HG02884 (cell line): Measurements from ENCODE around the gene CD82.
"Not testable (repeated sequence)": the region's sequence is repeated elsewhere in the genome, so short reads cannot be mapped to it uniquely, and the experiment has no call there.

Experiments used
- ATAC-seq: cut with Tn5 transposase; IDR thresholded peaks from one replicate; pipeline ENCODE4 v1.9.1; 2021; ENCODE audit warnings: mild to moderate bottlenecking, moderate library complexity; ENCODE audit not compliant: unreplicated experiment

The CD82 gene

DNA sequence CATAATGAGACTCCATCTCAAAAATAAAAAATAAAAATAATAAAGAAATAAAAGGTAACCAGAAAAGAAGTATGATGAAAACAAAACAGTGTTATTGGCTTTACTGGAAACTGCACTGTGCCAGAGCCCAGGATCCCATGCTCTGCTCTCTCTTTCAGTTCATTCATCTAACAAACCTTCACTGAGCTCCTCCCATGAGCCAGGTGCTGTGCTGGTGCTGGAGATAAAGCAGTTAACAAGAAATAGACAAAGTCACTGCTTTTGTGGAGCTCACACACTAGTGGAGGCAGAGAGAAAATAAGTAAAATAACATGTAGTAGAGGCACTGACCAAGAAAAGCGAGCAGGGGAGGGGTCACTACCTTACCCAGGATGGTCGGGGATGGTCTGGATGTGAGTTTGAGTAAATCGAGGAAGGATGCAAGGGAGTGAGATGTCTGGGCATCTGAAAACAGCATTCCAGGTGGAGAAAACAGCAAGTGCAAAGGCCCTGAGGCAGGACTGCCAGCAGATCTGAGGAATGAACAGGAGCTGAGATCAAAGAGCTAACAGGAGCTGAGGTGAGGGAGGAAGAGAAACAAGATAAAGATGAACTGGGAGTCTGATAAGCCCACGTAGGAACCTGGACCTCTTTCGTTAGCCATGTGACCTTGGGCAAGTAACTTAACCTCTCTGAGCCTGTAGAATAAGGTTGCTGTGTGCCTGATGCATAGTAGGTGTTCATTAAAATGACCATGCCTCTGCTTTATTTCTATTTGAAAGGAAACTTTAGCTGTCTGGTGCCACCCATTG lies 31.3 kb upstream of the CD82 start:
- ATAC-seq: no peak

DNA sequence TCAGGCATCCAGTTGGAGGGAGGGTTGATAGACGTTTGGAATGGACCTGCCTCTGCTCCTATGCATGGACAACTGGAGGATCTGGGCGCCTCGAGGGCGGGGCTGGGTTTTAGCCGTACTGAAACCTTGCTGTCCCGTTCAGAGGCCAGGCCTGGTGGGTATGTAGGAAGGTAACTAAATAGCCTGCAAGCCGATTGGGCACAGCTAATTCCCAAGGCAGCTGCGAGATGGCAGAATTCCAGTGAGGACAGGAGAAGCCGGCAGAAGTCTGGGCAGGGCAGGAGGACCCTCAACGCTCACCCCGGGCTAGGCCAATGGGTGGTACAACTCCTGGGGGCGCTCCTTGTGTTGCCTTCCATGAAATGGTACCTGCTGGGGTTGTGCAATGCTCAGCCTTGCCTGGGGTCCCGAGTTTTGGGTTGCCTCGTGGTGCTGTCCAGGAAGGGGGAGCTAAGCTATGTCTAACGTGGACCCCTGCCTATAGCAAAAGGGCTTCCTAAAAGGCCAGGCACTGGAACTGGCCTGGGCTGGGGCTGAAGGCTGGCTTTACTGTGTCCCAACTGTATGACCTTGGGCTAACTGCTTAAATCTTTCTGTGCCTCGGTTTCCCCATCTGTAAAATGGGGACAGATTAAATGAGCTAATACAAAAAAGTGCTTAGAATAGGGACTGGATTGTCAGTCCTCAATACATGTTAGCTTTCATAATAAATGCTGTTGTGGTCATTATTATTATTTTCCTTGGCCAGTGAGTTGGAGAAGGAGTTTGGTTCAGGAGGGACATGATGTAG lies 30.1 kb upstream of the CD82 start:
- ATAC-seq: no peak

DNA sequence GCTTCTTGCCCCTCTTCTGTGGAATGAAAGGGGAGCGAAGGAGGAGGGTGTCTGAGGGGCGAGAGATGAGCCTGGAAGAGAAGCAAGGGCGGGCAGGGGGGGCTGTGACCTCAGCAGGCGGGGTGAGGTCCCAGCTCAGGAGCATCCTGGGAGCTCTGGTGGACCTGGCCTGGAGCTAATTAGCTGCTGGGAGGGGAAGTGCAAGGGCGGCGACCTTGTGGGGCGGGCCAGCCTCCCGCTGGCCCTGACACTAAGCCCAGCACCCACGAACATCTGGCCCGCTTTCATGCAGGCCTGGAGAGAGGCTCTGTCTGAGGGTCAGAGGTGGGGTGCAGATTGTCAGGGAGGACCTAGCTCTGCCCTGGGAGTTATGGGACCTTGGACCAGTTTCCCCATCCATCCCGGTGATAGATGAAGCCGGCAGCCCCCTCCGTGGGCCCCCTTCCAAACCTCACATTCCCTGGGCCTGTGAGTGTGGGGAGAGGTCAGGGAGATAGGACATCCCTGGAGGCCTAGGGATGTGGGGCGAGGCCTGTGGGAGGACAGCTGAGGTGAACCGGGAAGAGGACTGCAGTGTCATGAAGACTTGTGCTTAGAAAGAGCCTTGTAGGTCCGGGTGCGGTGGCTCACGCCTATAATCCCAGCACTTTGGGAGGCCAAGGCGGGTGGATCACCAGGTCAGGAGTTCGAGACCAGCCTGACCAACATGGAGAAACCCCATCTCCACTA lies 28.5 kb upstream of the CD82 start:
- no peak for ATAC-seq

DNA sequence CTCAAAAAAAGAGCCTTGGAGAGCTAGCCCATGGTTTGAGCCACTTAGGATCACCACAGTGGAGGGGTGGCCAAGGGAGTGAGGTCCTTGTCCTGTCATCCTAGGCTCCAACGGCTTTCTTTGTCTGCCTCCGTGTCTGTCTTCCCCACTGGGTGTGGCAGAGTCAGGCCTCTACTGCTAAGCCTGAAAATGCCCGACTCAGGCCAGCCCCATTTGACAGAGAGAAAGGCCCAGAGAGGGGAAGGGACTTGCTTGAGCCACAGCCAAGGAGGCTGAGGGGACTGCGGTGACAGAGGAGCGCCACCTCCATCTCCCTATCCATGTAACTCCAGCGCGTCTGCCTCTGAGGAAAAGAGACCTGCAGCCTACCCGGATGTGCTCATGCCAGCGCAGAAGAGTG lies 27.8 kb upstream of the CD82 start:
- ATAC-seq: no peak

DNA sequence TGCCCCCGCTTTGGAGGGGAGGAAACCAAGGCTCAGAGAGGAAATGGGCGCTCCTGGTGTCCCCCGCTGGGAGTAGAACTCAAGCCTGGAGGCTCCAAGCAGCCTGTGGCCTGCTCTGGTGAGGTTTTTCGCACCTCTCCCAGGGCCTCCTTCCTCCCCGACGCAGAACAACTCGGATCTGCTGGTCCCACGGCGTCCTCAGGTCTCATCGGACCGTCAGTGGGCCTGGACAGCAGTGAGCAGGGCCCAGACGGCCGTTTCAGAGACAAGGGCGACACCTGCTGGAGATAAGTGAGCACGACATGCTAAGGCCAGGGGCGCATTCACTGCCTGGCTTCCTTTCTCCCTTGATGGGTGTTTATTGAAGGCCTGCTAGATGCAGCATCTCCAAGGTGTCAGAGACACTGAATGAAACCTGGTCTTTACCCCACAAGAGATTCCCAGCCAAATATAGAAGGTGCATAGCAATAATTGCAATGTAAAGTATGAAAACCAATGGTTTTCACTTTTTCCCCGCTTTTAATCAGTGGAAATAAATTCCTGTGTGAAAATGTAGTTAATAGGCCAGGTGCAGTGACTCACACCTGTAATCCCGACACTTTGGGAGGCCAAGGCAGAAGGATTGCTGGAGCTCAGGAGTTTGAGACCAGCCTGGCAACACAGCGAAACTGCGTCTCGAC lies 26.9 kb upstream of the CD82 start:
- ATAC-seq: no peak

DNA sequence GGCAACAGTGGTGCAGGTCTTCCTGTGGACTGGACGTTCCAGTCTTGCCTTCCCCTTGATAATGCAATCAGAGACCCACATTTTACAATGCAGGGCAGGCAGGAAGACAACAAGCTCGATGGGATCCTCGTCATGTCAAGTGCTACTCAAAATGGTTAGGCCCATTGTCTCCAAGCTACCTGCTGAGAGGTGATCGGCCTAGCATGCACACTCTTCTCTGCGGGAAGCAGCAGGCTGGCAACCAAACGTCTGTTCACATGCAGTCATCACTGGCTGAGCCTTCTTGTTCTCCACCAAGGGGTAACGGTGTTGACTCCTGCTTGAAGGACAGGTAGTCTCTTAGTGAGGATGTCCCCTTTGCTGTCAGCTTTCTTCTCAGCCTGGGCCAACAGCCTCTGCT lies 25.5 kb upstream of the CD82 start:
- no peak for ATAC-seq

DNA sequence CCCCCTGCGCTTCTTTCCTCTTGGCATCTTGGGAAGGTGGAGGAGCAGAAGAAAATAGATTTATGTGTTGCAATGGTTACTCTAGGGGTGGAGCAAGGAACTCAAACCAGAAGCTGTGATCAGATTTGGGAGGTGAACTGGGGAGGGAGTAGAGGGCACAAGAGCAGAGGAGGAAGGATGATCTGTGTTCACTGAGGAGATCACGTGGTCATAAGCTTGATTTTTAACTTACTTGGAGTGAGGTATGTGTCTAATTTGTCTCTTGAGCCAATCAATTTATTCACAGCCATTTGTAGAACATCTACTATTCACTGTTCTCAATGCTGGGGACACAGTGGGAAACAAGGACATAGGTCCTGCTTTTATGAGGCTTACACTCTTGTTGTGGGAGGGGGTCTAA lies 24.8 kb upstream of the CD82 start:
- ATAC-seq: no peak

DNA sequence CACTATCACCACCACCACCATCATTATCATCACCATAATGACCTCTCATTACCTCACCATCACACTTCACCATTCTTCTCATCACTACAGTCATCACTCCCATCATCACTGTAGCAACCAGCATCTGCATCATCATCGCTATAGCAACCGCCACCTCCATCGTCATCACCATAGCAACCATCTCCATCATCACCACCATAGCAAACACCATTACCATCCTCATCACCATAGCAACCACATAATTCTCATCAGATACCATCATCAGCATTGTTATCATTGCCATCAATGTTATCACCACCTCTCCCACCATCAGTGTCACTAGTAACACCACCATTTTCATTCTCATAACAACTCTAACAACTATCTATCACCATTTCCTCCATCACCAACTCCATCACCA lies 23.1 kb upstream of the CD82 start:
- no peak for ATAC-seq

DNA sequence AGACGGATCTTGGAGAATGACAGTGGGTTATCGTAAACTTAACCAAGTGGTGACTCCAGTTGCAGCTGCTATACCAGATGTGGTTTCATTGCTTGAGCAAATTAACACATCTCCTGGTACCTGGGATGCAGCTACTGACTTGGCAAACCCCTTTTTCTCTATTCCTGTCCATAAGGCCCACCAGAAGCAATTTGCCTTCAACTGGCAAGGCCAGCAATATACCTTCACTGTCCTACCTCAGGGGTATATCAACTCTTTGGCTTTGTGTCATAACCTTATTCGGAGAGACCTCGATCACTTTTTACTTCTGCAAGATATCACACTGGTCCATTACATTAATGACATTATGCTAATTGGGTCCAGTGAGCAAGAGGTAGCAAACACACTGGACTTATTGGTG lies 18.5 kb upstream of the CD82 start:
- not testable (repeated sequence) for ATAC-seq

DNA sequence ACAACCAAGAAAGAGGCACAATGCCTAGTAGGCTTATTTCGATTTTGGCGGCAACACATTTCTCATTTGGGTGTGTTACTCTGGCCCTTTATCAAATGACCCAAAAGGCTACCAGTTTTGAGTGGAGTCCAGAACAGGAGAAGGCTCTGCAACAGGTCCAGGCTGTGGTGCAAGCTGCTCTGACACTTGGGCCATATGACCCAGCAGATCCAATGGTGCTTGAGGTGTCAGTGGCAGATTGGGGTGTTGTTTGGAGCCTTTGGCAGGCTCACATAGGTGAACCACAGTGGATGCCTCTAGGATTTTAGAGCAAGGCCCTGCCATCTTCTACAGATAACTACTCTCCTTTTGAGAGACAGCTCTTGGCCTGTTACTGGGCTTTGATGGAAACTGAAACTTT lies 17.9 kb upstream of the CD82 start:
- not testable (repeated sequence) for ATAC-seq

DNA sequence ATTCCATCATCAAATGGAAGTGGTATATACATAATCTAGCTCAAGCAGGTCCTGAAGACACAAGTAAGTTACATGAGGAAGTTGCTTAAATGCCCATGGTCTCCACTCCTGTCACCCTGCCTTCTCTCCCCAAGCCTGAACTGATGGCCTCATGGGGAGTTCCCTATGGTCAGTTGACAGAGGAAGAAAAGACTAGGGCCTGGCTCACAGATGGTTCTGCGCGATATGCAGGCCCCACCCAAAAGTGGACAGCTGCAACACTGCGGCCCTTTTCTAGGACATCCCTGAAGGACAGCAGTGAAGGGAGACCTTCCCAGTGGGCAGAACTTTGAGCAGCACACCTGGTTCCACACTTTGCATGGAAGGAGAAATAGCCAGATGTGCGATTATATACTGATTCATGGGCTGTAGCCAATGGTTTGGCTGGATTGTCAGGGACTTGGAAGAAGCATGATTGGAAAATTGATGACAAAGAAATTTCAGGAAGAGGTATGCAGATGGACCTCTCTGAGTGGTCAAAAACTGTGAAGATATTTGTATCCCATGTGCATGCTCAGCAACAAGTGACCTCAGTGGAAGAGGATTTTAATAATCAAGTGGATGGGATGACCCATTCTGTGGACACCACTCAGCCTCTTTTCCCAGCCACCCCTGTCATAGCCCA lies 17.3 kb upstream of the CD82 start:
- ATAC-seq: no peak

DNA sequence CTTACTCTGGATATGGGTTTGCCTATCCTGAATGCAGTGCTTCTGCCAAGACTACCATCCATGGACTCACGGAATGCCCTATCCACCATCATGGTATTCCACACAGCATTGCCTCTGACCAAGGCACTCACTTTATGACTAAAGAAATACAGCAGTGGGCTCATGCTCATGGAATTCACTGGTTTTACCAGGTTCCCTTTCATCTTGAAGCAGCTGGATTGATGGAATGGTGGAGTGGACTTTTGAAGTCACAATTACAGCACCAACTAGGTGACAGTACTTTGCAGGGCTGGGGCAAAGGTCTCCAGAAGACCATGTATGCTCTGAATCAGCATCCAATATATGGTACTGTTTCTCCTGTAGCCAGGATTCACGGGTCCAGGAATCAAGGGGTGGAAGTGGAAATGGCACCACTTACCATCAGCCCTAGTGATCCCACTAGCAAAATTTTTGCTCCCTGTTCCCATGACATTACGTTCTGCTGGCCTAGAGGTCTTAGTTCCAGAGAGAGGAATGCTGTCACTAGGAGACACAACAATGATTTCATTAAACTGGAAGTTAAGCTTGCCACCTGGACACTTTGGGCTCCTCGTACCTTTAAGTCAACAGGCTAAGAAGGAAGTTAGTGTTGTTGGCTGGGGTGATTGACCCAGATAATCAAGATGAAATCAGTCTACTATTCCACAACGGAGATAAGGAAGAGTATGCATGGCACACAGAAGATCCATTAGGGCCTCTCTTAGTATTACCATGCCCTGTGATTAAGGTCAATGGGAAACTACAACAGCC lies 16.3 kb upstream of the CD82 start:
- ATAC-seq: not testable (repeated sequence)

DNA sequence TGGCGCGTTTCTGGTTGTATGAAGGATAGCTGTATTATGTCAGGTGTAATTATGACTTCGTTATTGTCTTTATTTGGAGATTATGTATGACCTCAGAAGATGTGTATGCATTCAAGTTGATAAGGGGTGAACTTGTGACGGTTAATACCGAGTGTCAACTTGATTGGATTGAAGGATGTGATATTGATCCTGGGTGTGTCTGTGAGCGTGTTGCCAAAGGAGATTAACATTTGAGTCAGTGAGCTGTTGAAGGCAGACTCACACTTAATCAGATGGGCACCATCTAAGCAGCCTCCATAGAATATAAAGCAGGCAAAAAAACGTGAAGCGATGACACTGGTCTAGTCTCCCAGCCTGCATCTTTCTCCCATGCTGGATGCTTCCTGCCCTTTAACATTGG lies 15.3 kb upstream of the CD82 start:
- ATAC-seq: no peak

DNA sequence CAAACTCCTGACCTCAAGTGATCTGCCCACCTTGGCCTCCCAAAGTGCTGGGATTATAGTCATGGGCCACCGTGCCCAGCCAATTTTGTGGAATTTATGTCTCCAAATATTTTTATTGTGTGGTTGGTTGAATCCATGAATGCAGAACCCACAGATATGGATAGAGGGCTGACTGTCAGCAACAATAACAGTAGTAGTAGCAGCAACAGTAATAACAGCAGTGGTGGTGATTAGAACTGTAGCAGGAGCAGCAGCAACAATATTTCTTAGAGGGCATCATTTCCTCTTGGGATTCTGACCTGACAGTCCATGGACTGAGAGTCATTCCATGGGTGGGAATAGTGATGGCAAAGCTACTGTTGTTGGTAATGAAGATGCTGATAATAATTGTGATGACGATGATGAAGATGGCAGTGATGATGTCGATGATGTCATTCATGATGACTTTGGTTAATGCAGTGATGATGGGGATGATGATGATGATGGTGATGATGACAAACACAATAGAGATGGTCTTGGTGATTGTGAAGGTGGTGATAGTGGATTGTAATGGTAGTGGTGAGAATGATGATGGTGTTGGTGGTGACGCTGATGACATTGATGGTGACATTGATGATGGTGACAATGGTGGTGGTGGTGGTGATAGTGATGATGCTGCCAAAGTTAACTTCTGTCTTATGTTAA lies 13.9 kb upstream of the CD82 start:
- ATAC-seq: no peak

DNA sequence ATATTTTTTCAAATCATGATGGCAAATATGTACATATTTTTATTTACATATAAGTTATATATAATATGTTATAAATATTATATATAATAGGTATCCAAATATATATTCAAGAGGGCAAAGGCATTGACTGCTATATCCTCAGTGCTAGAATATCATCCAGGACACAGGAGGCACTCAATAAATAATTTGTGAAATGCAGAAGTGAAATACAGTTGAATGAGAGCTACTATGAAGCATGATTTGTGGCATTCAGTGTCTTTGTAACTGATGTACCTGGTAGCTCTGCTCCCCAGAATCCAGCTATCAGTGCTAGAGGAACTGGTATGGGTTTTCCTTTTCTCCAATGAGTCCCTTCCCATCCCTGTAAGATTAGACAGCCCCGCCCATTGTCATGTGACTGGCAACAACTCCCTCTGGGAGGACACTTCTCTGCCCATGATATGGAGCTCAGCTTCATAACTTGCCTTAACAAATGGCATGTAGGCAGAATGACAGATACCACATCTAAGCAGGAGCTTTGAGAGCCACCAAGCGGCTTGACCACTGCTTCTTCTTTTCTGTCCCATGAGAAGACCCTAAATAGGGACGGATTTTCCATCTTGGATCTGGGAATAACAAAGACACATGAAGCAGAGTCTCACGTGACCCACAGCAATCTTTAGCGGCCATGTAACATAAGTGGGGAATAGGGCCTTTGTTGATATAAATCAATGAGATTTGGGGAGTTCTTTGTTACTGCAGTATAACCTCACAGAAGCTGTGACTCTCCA lies 10.2 kb upstream of the CD82 start:
- no peak for ATAC-seq

DNA sequence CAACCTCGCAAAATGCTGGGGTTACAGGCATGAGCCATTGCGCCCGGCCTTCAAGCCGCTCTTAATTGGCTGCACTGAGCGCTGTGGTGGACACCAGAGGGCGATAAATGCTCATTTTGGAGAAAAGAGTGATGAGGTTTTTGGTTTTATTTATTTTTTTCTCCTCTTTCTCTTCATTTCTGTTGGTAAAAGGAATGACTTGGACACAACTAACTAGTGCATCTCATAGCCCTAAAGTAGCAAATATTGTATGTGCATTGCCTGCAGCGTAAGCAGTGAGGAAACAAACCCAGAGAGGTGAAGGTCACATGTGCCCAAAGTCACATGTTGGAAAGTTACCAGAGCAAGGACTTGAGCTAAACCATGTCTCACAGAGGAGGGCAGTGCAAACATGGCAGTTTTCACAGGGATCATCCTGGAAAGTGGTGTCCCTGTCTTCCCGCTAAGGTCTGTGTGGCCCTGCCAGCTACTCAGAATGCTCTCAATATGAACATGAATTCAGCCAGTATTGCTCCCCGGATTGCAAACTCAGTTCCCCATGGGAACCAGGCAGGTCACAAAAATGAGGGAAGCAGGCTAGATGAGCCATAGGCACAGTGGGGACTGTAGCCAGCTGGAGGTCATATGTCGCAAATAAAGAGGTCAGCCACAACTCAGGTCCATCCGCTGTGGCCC lies 8.6 kb upstream of the CD82 start:
- no peak for ATAC-seq

DNA sequence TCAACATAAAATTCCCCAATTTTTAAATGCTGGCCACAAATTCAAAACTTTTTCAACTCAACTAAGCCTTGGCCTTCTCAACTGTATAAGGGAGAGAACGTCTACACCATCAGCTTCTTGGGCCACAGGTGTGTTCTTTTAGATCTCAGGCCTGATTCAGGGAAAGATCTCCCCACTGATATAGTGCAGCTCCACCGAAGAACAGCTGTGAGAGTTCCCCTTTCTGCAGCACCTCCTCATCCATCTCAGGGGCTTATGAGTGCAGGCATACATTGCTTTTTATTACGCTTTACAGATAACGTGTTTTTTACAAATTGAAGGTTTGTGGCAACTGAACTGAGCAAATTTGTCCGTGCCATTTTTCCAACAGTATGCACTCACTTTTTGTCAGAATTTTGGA lies 8.0 kb upstream of the CD82 start:
- ATAC-seq: no peak
